ENCODE data around the gene S100A10. TPM values are rescaled to one million over a fixed set of nuclear protein-coding genes. Genes with fewer than 3 reads are reported as not detected.

Gene S100A10
- total RNA-seq, 6 experiments from 2014 or later = 390 to 518 (median 442) TPM

- no peak for DNase-seq
- TF ChIP-seq, protein P1, sequence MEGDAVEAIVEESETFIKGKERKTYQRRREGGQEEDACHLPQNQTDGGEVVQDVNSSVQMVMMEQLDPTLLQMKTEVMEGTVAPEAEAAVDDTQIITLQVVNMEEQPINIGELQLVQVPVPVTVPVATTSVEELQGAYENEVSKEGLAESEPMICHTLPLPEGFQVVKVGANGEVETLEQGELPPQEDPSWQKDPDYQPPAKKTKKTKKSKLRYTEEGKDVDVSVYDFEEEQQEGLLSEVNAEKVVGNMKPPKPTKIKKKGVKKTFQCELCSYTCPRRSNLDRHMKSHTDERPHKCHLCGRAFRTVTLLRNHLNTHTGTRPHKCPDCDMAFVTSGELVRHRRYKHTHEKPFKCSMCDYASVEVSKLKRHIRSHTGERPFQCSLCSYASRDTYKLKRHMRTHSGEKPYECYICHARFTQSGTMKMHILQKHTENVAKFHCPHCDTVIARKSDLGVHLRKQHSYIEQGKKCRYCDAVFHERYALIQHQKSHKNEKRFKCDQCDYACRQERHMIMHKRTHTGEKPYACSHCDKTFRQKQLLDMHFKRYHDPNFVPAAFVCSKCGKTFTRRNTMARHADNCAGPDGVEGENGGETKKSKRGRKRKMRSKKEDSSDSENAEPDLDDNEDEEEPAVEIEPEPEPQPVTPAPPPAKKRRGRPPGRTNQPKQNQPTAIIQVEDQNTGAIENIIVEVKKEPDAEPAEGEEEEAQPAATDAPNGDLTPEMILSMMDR (IDR thresholded peaks at IDR 0.05) = no peak
- no peaks in the 10 kb centered on the region for H3K36me3 Mint-ChIP-seq (ENCODE audit: low read depth)
- peaks cover 49% of the 10 kb centered on the region for H3K4me1 Mint-ChIP-seq (ENCODE audit: low read depth)
- H3K27me3 Mint-ChIP-seq (ENCODE audit: insufficient read depth) = no peaks in the 10 kb centered on the region
- H3K9me3 Mint-ChIP-seq = no peaks in the 10 kb centered on the region
- H3K4me3 Mint-ChIP-seq = no peak overlapping the region; the same call in 1 of the 2 replicates
- peak overlapping the region; percentile 94 for H3K27ac Mint-ChIP-seq
These were observed 48.6 kb downstream of the S100A10 start for GRCh38 chr1:151944857-151945575.

GRCh38 chr1:151944126-151944856, 49.4 kb downstream of the S100A10 start:
- no peaks in the 10 kb centered on the region for H3K9me3 Mint-ChIP-seq
- no peak for DNase-seq

DNA sequence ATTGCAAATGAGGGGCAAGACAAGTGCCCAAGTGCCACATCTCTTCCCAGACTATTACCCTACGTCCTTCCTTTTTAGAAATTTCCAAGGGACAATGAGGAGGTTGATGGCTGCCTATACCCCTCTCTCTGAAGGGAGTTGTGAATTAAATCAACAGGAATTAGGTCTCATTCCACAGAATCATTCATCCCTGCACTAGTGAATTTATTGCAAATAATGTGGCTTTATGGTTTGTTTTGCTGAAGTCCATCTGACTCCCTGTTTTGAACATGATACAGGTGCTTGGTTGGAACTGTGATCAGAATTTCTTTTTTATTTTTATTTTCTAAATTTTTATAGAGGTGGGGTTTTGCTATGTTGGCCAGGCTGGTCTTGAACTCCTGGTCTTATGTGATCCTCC, 50.1 kb downstream of the S100A10 start:
- H3K27ac Mint-ChIP-seq = no peak overlapping the region
- TF ChIP-seq, protein P1 (IDR thresholded peaks at IDR 0.05) = no peak
- H3K36me3 Mint-ChIP-seq (ENCODE audit: low read depth) = no peaks in the 10 kb centered on the region
- no peaks in the 10 kb centered on the region for H3K9me3 Mint-ChIP-seq
- no peak overlapping the region for H3K4me3 Mint-ChIP-seq
- no peak for DNase-seq
- no peaks in the 10 kb centered on the region for H3K27me3 Mint-ChIP-seq (ENCODE audit: insufficient read depth)
- H3K4me1 Mint-ChIP-seq (ENCODE audit: low read depth) = peaks cover 49% of the 10 kb centered on the region

More at GRCh38 chr1:151944126-151944856, 49.4 kb downstream of the S100A10 start:
- TF ChIP-seq, protein P1 (IDR thresholded peaks at IDR 0.05) = no peak
- Mint-ChIP-seq H3K27me3 (ENCODE audit: insufficient read depth) (no peaks in the 10 kb centered on the region), H3K4me1 (ENCODE audit: low read depth) (peaks cover 49% of the 10 kb centered on the region), H3K4me3 (no peak overlapping the region), H3K36me3 (ENCODE audit: low read depth) (no peaks in the 10 kb centered on the region), H3K27ac (peak overlapping the region; percentile 94)

GRCh38 chr1:151942882-151943281, 50.8 kb downstream of the S100A10 start:
- no peak for DNase-seq
- Mint-ChIP-seq H3K4me1 (ENCODE audit: low read depth) (peaks cover 49% of the 10 kb centered on the region), H3K4me3 (no peak overlapping the region), H3K36me3 (ENCODE audit: low read depth) (no peaks in the 10 kb centered on the region), H3K9me3 (no peaks in the 10 kb centered on the region), H3K27me3 (ENCODE audit: insufficient read depth) (no peaks in the 10 kb centered on the region), H3K27ac (peak overlapping the region; percentile 69)
- TF ChIP-seq, protein P1 (IDR thresholded peaks at IDR 0.05) = no peak

DNA sequence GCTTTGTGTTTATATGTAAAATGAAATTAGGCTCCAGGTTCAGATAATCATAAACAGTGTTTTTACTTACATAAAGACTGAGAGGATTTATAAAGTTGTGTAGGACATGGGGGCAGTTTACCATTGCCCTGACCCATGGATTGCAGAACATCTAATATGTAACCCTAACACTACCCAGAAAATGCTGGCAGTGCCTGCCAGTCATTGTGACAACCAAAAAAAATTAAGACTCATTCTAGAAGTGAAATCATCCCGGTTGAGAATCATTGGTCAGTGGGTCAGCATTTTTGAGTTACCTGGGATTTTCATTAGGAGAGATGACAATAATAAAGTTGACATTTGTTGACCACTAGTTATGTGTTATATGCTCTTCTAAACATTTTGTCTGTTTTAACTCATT, 53.1 kb downstream of the S100A10 start:
- no peak for DNase-seq
- peaks cover 31% of the 10 kb centered on the region for H3K4me1 Mint-ChIP-seq (ENCODE audit: low read depth)
- no peak overlapping the region for H3K4me3 Mint-ChIP-seq
- TF ChIP-seq, protein P1 (IDR thresholded peaks at IDR 0.05) = no peak
- H3K36me3 Mint-ChIP-seq (ENCODE audit: low read depth) = no peaks in the 10 kb centered on the region
- H3K27ac Mint-ChIP-seq = peak overlapping the region; percentile 88
- H3K9me3 Mint-ChIP-seq = no peaks in the 10 kb centered on the region
- no peaks in the 10 kb centered on the region for H3K27me3 Mint-ChIP-seq (ENCODE audit: insufficient read depth)

Data from HFFc6 (cell line).